K562 (cell line): ENCODE results near the gene SREBF1. TPM values are rescaled to one million over a fixed set of nuclear protein-coding genes. Genes with fewer than 3 reads are reported as not detected.

Source experiments
- ATAC-seq: fragments of 200-7000 bp; cut with Tn5 transposase; 3 replicates; pipeline ENCODE4 v1.9.1; 2020; ENCODE audit warnings: moderate library complexity
- BruUV-seq: library from RNA; stranded (reverse); fragments of 400-500 nt; replicated peaks from 2 replicates; lab custom pipeline; 2021; lab: Mats Ljungman, UMichigan
- CTCF ChIA-PET: fragments of 300-600 bp; formaldehyde crosslinking; extraction: SDS; loops from one replicate; lab custom pipeline; 2021; ENCODE audit warnings: low intra/inter-chr PET ratio; lab: Yijun Ruan, JAX
- POLR2A ChIA-PET: fragments of 300-600, 350-650 bp; sonication (Branson Sonifier 250); formaldehyde crosslinking; extraction: SDS; loops from one replicate; lab custom pipeline; 2021; ENCODE audit warnings: antibody characterized with exemption, inconsistent platforms; lab: Yijun Ruan, JAX
- DNase-seq, 4 experiments: peaks; one replicate each; pipeline versions ENCODE4 v3.0.0 to v3.0.0-alpha.2; 2011 to 2018; ENCODE audit warnings: low spot score in 3 of 4, mixed read lengths in 3 of 4; ENCODE audit errors: extremely low read depth in 1 of 4
- FAIRE-seq: peaks from 2 replicates; lab custom pipeline; 2011; peaks lifted over from hg19 to GRCh38; lab: Jason Lieb, UNC
- H2AFZ ChIP-seq: 2 replicates; pipeline ENCODE4 v1.6.0; 2011; ENCODE audit warnings: low read depth, low read length, control low read depth, inconsistent platforms
- H3K27ac ChIP-seq: fragments of 200-600 bp; 3 replicates; pipeline ENCODE4 v1.8.0; 2011; ENCODE audit warnings: low read depth, mild to moderate bottlenecking, control low read depth, inconsistent platforms, low read length, moderate library complexity, mixed read lengths; ENCODE audit errors: extremely low read depth
- H3K27me3 ChIP-seq, 2 experiments: fragments of 300-600 bp in 1 of 2; 2 replicates in 1 of 2; 3 replicates in 1 of 2; pipeline versions ENCODE4 v1.6.0 to v1.8.0; 2011; ENCODE audit warnings: inconsistent platforms in 2 of 2, low read length in 2 of 2, mild to moderate bottlenecking in 1 of 2, mixed read lengths in 1 of 2, moderate library complexity in 1 of 2; ENCODE audit not compliant: control insufficient read depth in 2 of 2, insufficient read depth in 2 of 2
- H3K36me3 ChIP-seq: fragments of 300-600 bp; 3 replicates; pipeline ENCODE4 v1.8.0; 2011; ENCODE audit warnings: mild to moderate bottlenecking, low read length, inconsistent platforms; ENCODE audit not compliant: control insufficient read depth, insufficient read depth
- H3K4me1 ChIP-seq, 2 experiments: fragments of 200-600 bp in 1 of 2; replicated peaks in 1 of 2; 2 replicates in 1 of 2; 3 replicates in 1 of 2; pipeline versions ENCODE4 v1.5.1 to v1.8.0; 2011; ENCODE audit warnings: inconsistent platforms in 2 of 2, low read length in 2 of 2, mild to moderate bottlenecking in 1 of 2, mixed read lengths in 1 of 2, moderate library complexity in 1 of 2; ENCODE audit not compliant: control insufficient read depth in 2 of 2, insufficient read depth in 2 of 2
- H3K4me2 ChIP-seq: 2 replicates; pipeline ENCODE4 v1.6.1; 2011; ENCODE audit warnings: low read length, control low read depth, inconsistent platforms, mixed read lengths; ENCODE audit not compliant: insufficient read depth
- H3K4me3 ChIP-seq: fragments of 200-600 bp; sonication (generic), shearing (Covaris generic); 2 replicates; pipeline ENCODE4 v1.5.1; 2016; ENCODE audit warnings: control low read depth, inconsistent platforms
- H3K79me2 ChIP-seq: fragments of 200-600 bp; 3 replicates; pipeline ENCODE4 v1.8.0; 2011; ENCODE audit warnings: low read length, inconsistent platforms; ENCODE audit not compliant: control insufficient read depth, insufficient read depth
- H3K9ac ChIP-seq, 2 experiments: 2 replicates each; pipeline versions ENCODE4 v1.6.0 to v1.6.1; 2011; ENCODE audit warnings: low read depth in 2 of 2, low read length in 2 of 2, control low read depth in 1 of 2, inconsistent platforms in 1 of 2, mild to moderate bottlenecking in 1 of 2, mixed read lengths in 1 of 2; ENCODE audit not compliant: insufficient read depth in 1 of 2
- H3K9me1 ChIP-seq: one replicate; pipeline ENCODE4 v1.6.0; 2011; ENCODE audit warnings: inconsistent platforms, mild to moderate bottlenecking, low read length, moderate library complexity; ENCODE audit not compliant: control insufficient read depth, insufficient read depth
- H3K9me3 ChIP-seq: replicated peaks from 2 replicates; pipeline ENCODE4 v1.5.1; 2011; ENCODE audit warnings: low read depth, low read length, inconsistent platforms; ENCODE audit not compliant: control insufficient read depth, insufficient read depth
- H4K20me1 ChIP-seq: replicated peaks from 2 replicates; pipeline ENCODE4 v1.6.1; 2011; ENCODE audit warnings: low read length, inconsistent platforms, mixed read lengths; ENCODE audit not compliant: control insufficient read depth, insufficient read depth
- EZH2 ChIP-seq: IDR thresholded peaks from 2 replicates; pipeline ENCODE4 v1.6.1; 2012; ENCODE audit warnings: low read depth, mild to moderate bottlenecking, inconsistent platforms, low read length, borderline replicate concordance
- NCOR1 ChIP-seq: fragments of 450-650 bp; IDR thresholded peaks from 2 replicates; pipeline ENCODE4 v1.6.1; 2016; ENCODE audit warnings: mild to moderate bottlenecking, moderate library complexity
- POLR2G ChIP-seq: fragments of 200-400 bp; formaldehyde crosslinking; IDR thresholded peaks from 2 replicates; pipeline ENCODE4 v1.6.1; 2017; ENCODE audit warnings: low read depth, mild to moderate bottlenecking, antibody characterized with exemption, low read length, moderate library complexity
- RBM14 ChIP-seq: fragments of 200-400 bp; formaldehyde crosslinking; IDR thresholded peaks from 2 replicates; pipeline ENCODE4 v1.6.1; 2018; ENCODE audit warnings: low read depth, mild to moderate bottlenecking, low read length, moderate library complexity, borderline replicate concordance; ENCODE audit not compliant: insufficient read depth
- TEAD1 ChIP-seq, 2 experiments: fragments of 450-650 bp in 1 of 2; sonication (generic) in 1 of 2; formaldehyde crosslinking; IDR thresholded peaks; 2 replicates each; pipeline versions ENCODE4 v1.4.0 to v1.8.0; 2020 to 2022; ENCODE audit warnings: mild to moderate bottlenecking in 2 of 2, missing genetic modification reagents in 1 of 2
- ZNF445 ChIP-seq: fragments of 250-450 bp; sonication (Bioruptor Pico); IDR thresholded peaks from 2 replicates; pipeline ENCODE4 v1.4.0; 2020; ENCODE audit warnings: low read depth, mild to moderate bottlenecking, moderate library complexity
- ZNF586 ChIP-seq: fragments of 450-650 bp; formaldehyde crosslinking; conservative IDR thresholded peaks from 2 replicates; pipeline ENCODE4 v1.4.0; 2020; ENCODE audit warnings: mild to moderate bottlenecking, moderate library complexity
- ZNF76 ChIP-seq: fragments of 250-450 bp; sonication (Bioruptor Pico); IDR thresholded peaks from 2 replicates; pipeline ENCODE4 v1.4.0; 2020; ENCODE audit warnings: mild to moderate bottlenecking, moderate library complexity, borderline replicate concordance
- ZNF77 ChIP-seq: fragments of 250-450 bp; sonication (Bioruptor Pico); IDR thresholded peaks from 2 replicates; pipeline ENCODE4 v1.5.0; 2020
- WGBS: fragments of 100-300 bp; shearing (Covaris generic); methylation state at CpG from one replicate; pipeline ENCODE4 v1.1.6; 2016; ENCODE audit warnings: low coverage, mixed read lengths; ENCODE audit not compliant: insufficient coverage; ENCODE audit errors: missing lambda C conversion rate; 5-methylcytosine and 5-hydroxymethylcytosine counted together
- in situ Hi-C: fragments of 300-500 bp; cut with MboI; formaldehyde crosslinking; loops from 4 replicates; pipeline ENCODE4 v1.15.0; 2018; ENCODE audit warnings: inconsistent platforms, mixed read lengths
- intact Hi-C: fragments of 100-400 bp; cut with micrococcal nuclease; formaldehyde crosslinking; loops from 2 replicates; pipeline ENCODE4 v1.14.2; 2022
- polyA plus RNA-seq, 8 experiments: library from polyadenylated mRNA; depleted of rRNA in 4 of 8; stranded (reverse) in 5 of 8; unstranded in 3 of 8; fragments of >200 nt; fragmentation: Nextera tagmentation in 2 of 8; fragmentation: Illumina TruSeq in 1 of 8; extraction: Ambion mirVana in 2 of 8; extraction: Trizol in 1 of 8; gene quantifications; 2 replicates each; pipeline versions ENCODE4 v1.2.1 to v1.2.3, GENCODE V29; 2011 to 2014; ENCODE audit warnings: inconsistent platforms in 1 of 8, missing spikeins in 1 of 8
- total RNA-seq, 7 experiments: library from RNA; depleted of rRNA in 6 of 7; stranded (reverse); fragments of >200 nt in 6 of 7; fragmentation: Illumina TruSeq in 2 of 7; extraction: Trizol in 2 of 7; gene quantifications; 2 replicates each; pipeline versions ENCODE4 v1.2.1 to v1.2.3, GENCODE V29; 2011 to 2021; ENCODE audit warnings: low replicate concordance in 1 of 7
- TF ChIP-seq, protein P1 (sequence below): IDR thresholded peaks from 2 replicates; pipeline ENCODE4 v1.6.1; 2014; ENCODE audit warnings: antibody characterized with exemption
- TF ChIP-seq, protein P2 (sequence below): fragments of 250-450 bp; sonication (Bioruptor Pico); IDR thresholded peaks from 2 replicates; pipeline ENCODE4 v1.5.0; 2020; ENCODE audit warnings: mild to moderate bottlenecking, borderline replicate concordance

SREBF1 gene
- total and polyA plus RNA-seq, 9 of the 15 experiments (the other 6 are each of a cell fraction or from before 2014, with no cell fraction given) = 1.6 to 169 (median 69.4) TPM

DNA sequence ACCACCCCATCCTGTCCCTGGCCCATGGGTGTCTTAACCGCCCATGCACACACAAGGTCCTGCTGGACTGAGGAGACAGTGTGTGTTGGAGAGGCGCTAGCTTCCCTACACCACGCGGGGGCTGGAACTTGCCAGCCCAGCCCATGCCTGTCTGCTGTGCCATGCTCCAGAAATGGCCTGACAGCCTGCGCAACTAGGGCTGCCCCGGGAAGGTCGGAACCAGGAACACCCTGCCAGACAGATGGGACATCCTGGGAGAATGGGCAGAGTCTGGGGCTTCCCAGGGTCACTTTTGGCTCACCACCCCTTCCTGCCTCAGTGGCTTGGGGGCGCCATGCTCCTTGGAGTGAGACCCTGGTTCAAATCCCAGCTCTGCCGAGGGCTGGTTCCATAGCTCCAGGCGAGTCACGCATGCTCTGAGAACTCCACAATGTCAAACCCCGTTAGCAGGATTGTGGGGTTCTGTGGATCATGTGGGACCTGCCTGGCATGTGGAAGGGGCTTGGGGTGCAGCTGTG, 36.2 kb downstream of the SREBF1 start:
- no peak for FAIRE-seq

GRCh38 chr17:17798573-17799255, 38.1 kb downstream of the SREBF1 start:
- Histone ChIP-seq H3K36me3 (peaks cover 16% of the 10 kb centered on the region; the same call in 2 of the 3 replicates), H3K9ac (no peak overlapping the region; a peak in 1 of 4 replicates), H3K9me3 (no peaks in the 10 kb centered on the region), H3K4me1 (peaks cover 0 to 25% of the 10 kb centered on the region in 2 experiments; a peak in 2 of 5 replicates), H3K27ac (no peak overlapping the region), H4K20me1 (no peaks in the 10 kb centered on the region), H3K4me3 (no peak overlapping the region), H2AFZ (no peak overlapping the region), H3K27me3 (no peaks in the 10 kb centered on the region), H3K4me2 (no peak overlapping the region), H3K9me1 (no peaks in the 10 kb centered on the region), H3K79me2 (no peaks in the 10 kb centered on the region)
- in situ Hi-C loops = no loop called here
- DNase-seq = no peak
- ATAC-seq = no peak
- FAIRE-seq = no peak
- ChIA-PET POLR2A (no interaction called here), CTCF (no interaction called here)
- WGBS = 87% methylated on average over 10 of the region's 16 CpGs
- intact Hi-C loops = no loop called here
- no peak for TF ChIP-seq ZNF77 (CRISPR knock-in tag)
- TF ChIP-seq EZH2 = no peak
- TF ChIP-seq, protein P1, sequence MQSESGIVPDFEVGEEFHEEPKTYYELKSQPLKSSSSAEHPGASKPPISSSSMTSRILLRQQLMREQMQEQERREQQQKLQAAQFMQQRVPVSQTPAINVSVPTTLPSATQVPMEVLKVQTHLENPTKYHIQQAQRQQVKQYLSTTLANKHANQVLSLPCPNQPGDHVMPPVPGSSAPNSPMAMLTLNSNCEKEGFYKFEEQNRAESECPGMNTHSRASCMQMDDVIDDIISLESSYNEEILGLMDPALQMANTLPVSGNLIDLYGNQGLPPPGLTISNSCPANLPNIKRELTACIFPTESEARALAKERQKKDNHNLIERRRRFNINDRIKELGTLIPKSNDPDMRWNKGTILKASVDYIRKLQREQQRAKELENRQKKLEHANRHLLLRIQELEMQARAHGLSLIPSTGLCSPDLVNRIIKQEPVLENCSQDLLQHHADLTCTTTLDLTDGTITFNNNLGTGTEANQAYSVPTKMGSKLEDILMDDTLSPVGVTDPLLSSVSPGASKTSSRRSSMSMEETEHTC = no peak
- TF ChIP-seq, protein P2, sequence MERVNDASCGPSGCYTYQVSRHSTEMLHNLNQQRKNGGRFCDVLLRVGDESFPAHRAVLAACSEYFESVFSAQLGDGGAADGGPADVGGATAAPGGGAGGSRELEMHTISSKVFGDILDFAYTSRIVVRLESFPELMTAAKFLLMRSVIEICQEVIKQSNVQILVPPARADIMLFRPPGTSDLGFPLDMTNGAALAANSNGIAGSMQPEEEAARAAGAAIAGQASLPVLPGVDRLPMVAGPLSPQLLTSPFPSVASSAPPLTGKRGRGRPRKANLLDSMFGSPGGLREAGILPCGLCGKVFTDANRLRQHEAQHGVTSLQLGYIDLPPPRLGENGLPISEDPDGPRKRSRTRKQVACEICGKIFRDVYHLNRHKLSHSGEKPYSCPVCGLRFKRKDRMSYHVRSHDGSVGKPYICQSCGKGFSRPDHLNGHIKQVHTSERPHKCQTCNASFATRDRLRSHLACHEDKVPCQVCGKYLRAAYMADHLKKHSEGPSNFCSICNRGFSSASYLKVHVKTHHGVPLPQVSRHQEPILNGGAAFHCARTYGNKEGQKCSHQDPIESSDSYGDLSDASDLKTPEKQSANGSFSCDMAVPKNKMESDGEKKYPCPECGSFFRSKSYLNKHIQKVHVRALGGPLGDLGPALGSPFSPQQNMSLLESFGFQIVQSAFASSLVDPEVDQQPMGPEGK = no peak
- no peak for TF ChIP-seq ZNF586
- TF ChIP-seq RBM14 = no peak
- no peak for TF ChIP-seq TEAD1 (CRISPR knock-in tag; IDR thresholded peaks at IDR 0.05)
- no TSS peak for BruUV-seq

More for the DNA sequence above, 36.2 kb downstream of the SREBF1 start:
- 0 out of 4 replicates have a peak overlapping the region, but pooled peaks of 1 of the 2 experiments have one; percentile 52 for H3K9ac ChIP-seq
- CTCF ChIA-PET = no interaction called here
- no peaks in the 10 kb centered on the region for H3K79me2 ChIP-seq
- in situ Hi-C loops (no loop called here), intact Hi-C loops (no loop called here)
- TF ChIP-seq NCOR1 (no peak), ZNF76 (CRISPR knock-in tag) (no peak), POLR2G (peak; percentile 34; the same call in 1 of the 2 replicates), ZNF445 (CRISPR knock-in tag) (no peak)
- H3K4me3 ChIP-seq = no peak overlapping the region
- H3K4me2 ChIP-seq = no peak overlapping the region
- WGBS = 95% methylated on average over 10 of the region's 12 CpGs
- no peaks in the 10 kb centered on the region for H3K9me1 ChIP-seq
- POLR2A ChIA-PET = interaction anchor here (0.6 to 1.2 kb wide), 2 partner anchors 17 to 1437 kb away, joined by 3 to 4 read pairs; partner anchors contain the start of gene EPN2
- H2AFZ ChIP-seq = no peak overlapping the region
- no peak; the same call in 2 of the 3 replicates for ATAC-seq
- no peaks in the 10 kb centered on the region for H3K9me3 ChIP-seq
- H3K27me3 ChIP-seq = no peaks in the 10 kb centered on the region
- no TSS peak for BruUV-seq
- peaks cover 0 to 22% of the 10 kb centered on the region in 2 experiments; a peak in 2 of 5 replicates for H3K4me1 ChIP-seq
- no peaks in the 10 kb centered on the region for H4K20me1 ChIP-seq
- no peak overlapping the region for H3K27ac ChIP-seq
- peaks cover 10% of the 10 kb centered on the region; the same call in 2 of the 3 replicates for H3K36me3 ChIP-seq
- no peak for DNase-seq
